Measurements from ENCODE around the gene ABCD1.

The ABCD1 gene

DNA sequence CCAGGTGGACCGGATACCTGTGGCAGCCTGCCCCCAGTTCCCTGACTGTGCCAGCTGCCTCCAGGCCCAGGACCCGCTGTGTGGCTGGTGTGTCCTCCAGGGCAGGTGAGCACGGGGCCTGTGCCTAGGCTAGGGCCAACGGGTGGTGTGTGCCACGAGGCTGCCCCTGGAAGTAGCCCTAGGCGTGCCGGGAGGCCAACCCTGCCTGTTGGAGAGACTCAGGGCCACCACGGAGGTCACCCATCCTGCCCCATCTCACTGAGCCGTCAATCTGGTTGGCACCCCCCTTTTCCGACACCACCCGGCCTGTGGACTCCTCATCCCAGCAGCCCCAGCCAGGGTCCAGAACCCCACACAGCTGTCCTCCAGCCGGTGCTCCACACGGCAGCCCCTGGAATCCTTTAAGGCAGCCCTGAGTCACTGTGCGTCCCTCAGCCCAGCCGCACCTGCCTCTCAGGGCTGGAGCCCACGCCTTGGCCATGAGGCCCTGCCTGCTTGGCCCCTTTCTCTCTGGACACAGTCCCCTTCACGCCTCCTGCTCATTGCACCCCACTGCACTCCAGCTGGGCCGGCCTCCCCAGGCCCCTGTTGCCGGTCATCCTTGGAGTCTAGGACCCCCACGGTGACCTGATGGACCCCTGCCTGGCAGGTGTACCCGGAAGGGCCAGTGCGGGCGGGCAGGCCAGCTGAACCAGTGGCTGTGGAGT lies 44.7 kb downstream of the ABCD1 start:
- TF ChIP-seq, protein P1, sequence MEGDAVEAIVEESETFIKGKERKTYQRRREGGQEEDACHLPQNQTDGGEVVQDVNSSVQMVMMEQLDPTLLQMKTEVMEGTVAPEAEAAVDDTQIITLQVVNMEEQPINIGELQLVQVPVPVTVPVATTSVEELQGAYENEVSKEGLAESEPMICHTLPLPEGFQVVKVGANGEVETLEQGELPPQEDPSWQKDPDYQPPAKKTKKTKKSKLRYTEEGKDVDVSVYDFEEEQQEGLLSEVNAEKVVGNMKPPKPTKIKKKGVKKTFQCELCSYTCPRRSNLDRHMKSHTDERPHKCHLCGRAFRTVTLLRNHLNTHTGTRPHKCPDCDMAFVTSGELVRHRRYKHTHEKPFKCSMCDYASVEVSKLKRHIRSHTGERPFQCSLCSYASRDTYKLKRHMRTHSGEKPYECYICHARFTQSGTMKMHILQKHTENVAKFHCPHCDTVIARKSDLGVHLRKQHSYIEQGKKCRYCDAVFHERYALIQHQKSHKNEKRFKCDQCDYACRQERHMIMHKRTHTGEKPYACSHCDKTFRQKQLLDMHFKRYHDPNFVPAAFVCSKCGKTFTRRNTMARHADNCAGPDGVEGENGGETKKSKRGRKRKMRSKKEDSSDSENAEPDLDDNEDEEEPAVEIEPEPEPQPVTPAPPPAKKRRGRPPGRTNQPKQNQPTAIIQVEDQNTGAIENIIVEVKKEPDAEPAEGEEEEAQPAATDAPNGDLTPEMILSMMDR (conservative IDR thresholded peaks at IDR 0.05; ENCODE audit: low read depth, low read length): no peak
- DNase-seq (ENCODE audit: low read depth): no peak
- no peak overlapping the region for H3K4me3 ChIP-seq (ENCODE audit: low read length)

DNA sequence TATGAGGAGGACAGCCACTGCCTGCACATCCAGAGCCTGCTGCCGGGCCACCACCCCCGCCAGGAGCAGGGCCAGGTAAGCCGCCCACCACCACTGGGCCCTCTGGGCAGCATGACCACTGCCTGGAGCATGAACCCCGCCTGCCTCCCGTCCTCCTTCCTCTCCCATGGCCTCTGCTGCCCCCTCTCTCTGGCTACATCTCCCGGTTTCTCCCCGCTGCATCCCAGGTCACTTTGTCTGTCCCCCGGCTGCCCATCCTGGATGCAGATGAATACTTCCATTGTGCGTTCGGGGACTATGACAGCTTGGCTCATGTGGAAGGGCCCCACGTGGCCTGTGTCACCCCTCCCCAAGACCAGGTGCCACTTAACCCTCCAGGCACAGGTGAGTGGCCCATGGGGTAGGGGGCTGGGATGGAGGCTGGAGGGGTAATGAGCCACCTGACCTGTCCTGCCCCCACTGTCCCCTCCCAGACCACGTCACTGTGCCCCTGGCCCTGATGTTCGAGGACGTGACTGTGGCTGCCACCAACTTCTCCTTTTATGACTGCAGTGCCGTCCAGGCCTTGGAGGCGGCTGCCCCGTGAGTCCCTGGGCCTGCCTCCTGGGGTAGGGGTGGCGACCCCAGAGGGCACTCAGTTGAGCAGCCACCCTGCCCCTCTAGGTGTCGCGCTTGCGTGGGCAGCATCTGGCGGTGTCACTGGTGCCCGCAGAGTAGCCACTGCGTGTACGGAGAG lies 45.4 kb downstream of the ABCD1 start:
- TF ChIP-seq, protein P1 (conservative IDR thresholded peaks at IDR 0.05; ENCODE audit: low read depth, low read length): no peak
- no peak overlapping the region for H3K4me3 ChIP-seq (ENCODE audit: low read length)
- DNase-seq (ENCODE audit: low read depth): no peak

DNA sequence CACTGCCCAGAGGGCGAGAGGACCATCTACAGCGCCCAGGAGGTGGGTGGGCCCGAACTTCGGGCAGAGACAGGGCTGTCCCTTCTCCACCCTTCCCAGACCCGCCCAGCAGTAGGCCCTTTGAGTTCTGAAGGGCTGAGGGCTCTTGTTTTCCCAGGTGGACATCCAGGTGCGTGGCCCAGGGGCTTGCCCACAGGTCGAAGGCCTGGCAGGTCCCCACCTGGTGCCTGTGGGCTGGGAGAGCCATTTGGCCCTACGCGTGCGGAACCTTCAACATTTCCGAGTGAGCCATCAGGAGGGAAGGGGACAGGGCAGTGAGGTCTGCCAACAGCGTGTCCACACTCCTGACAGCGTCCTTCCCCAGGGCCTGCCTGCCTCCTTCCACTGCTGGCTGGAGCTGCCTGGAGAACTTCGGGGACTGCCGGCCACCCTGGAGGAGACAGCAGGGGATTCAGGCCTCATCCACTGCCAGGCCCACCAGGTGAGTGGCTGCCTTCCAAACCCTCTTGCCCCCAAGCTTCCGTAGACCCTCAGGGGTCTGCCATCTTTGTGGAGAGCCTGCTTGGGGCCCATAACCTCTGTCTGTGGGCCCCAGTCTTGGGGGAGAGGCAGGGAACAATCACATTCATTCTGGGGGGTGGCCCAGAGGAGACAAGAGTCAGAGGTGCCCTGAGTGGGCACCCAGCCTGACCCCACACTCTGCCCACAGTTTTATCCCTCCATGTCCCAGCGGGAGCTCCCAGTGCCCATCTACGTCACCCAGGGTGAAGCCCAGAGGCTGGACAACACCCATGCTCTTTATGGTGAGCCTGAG lies 46.2 kb downstream of the ABCD1 start:
- TF ChIP-seq, protein P1 (conservative IDR thresholded peaks at IDR 0.05; ENCODE audit: low read depth, low read length): no peak
- no peak for DNase-seq (ENCODE audit: low read depth)
- H3K4me3 ChIP-seq (ENCODE audit: low read length): no peak overlapping the region

DNA sequence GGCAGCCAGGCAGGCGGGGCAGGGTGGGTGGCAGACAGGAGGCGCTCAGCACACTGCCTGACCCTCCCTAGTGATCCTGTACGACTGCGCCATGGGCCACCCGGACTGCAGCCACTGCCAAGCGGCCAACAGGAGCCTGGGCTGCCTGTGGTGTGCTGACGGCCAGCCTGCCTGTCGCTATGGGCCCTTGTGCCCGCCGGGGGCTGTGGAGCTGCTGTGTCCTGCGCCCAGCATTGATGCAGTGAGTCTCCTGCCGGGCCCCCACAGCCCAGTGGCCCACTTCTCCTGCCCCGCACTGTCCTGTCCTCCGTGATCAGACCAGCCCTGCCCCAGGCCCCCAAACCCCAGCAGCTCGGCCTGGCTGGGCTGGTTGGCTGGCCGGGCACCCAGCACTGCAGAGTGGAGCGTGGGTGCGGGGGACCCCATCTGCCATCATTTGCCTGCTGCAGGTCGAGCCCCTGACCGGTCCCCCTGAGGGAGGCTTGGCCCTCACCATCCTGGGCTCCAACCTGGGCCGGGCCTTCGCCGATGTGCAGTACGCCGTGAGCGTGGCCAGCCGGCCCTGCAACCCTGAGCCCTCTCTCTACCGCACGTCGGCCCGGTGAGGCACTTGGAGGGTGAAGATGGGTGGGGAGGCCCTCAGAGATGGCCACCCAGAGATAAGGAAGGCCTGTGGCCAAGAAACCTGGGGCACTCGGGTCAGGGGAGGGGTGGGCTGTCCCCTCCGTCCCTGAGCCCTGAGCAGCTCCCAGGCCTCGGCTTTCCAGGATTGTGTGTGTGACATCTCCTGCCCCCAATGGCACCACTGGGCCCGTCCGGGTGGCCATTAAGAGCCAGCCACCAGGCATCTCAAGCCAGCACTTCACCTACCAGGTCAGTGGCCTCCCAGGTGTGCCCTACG lies 47.0 kb downstream of the ABCD1 start:
- DNase-seq (ENCODE audit: low read depth): no peak
- TF ChIP-seq, protein P1 (conservative IDR thresholded peaks at IDR 0.05; ENCODE audit: low read depth, low read length): no peak
- no peak overlapping the region for H3K4me3 ChIP-seq (ENCODE audit: low read length)

DNA sequence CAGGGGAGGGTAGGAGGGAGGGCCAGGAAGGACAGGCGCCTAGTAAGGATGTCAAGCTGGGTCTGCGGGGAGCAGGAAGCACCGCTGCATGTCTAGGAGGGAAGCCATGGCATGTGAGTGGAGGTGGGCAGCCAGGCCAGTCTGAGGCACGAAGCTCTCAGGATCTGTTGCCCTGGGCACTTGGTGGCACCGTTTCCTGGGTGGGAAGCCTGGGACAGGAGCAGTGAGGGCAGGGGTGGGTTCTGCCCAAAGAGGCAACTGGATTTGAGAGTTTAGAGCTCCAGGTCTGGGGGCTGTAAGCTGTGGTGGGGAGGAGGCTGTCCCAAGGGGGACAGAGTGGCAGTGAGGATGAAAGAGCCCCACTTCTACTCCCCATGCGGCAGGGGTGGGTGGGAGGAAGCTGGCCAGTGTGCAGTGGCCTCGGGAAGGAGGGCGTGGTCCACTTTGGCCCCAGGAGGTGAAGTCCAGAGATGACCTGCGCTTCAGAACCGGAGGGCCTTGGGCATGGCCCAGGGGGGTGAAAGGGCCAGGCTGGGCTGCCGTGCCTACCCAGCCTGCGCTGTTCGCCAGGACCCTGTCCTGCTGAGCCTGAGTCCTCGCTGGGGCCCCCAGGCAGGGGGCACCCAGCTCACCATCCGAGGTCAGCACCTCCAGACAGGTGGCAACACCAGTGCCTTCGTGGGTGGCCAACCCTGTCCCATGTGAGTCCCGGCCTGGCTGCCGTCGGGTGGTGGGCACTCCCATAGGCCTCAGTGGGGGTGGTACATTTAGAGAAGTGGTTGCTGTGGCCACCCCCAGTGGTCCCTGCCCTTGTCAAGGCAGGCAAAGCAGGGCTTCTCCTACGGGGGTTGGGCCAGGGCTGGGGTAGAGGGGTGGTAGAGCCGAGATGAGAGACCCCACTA lies 47.9 kb downstream of the ABCD1 start:
- no peak for DNase-seq (ENCODE audit: low read depth)
- no peak overlapping the region for H3K4me3 ChIP-seq (ENCODE audit: low read length)
- TF ChIP-seq, protein P1 (conservative IDR thresholded peaks at IDR 0.05; ENCODE audit: low read depth, low read length): no peak

Measured in retinal pigment epithelial cell (primary cell).